ENCODE results near the gene AVPR1B. TPM values are rescaled to one million over a fixed set of nuclear protein-coding genes. Genes with fewer than 3 reads are reported as not detected.

AVPR1B gene
- total RNA-seq, 1 donor from 2014 or later = 0.87 TPM

GRCh38 chr1:206107168-206107544, 10.0 kb downstream of the AVPR1B start:
- Mint-ChIP-seq H3K4me3 (no peak overlapping the region), H3K27me3 (peaks cover 22% of the 10 kb centered on the region), H3K27ac (peak overlapping the region; percentile 11), H3K36me3 (no peaks in the 10 kb centered on the region), H3K9me3 (peaks cover 5% of the 10 kb centered on the region), H3K4me1 (ENCODE audit: unreplicated experiment) (peaks cover 12% of the 10 kb centered on the region)
- no peak for DNase-seq (ENCODE audit: extremely low spot score, unreplicated experiment)
- TF ChIP-seq CTCF (conservative IDR thresholded peaks at IDR 0.05) = no peak

GRCh38 chr1:206106328-206107167, 10.6 kb downstream of the AVPR1B start:
- Mint-ChIP-seq H3K27ac (peak overlapping the region; percentile 11), H3K9me3 (peaks cover 2% of the 10 kb centered on the region), H3K36me3 (no peaks in the 10 kb centered on the region), H3K4me1 (ENCODE audit: unreplicated experiment) (peaks cover 12% of the 10 kb centered on the region), H3K4me3 (no peak overlapping the region), H3K27me3 (peaks cover 19% of the 10 kb centered on the region)
- TF ChIP-seq CTCF (conservative IDR thresholded peaks at IDR 0.05) = peak; percentile 94
- peak; percentile 83 for DNase-seq (ENCODE audit: extremely low spot score, unreplicated experiment)

GRCh38 chr1:206105464-206105995, 11.7 kb downstream of the AVPR1B start:
- no peaks in the 10 kb centered on the region for H3K36me3 Mint-ChIP-seq
- TF ChIP-seq CTCF (conservative IDR thresholded peaks at IDR 0.05) = no peak
- H3K4me3 Mint-ChIP-seq = no peak overlapping the region
- no peaks in the 10 kb centered on the region for H3K9me3 Mint-ChIP-seq
- no peak for DNase-seq (ENCODE audit: extremely low spot score, unreplicated experiment)
- H3K27me3 Mint-ChIP-seq = peaks cover 20% of the 10 kb centered on the region
- no peak overlapping the region for H3K27ac Mint-ChIP-seq
- H3K4me1 Mint-ChIP-seq (ENCODE audit: unreplicated experiment) = peaks cover 18% of the 10 kb centered on the region

- peaks cover 27% of the 10 kb centered on the region for H3K4me1 Mint-ChIP-seq (ENCODE audit: unreplicated experiment)
- no peak overlapping the region for H3K27ac Mint-ChIP-seq
- H3K9me3 Mint-ChIP-seq = no peaks in the 10 kb centered on the region
- TF ChIP-seq CTCF (conservative IDR thresholded peaks at IDR 0.05) = no peak
- no peak overlapping the region for H3K4me3 Mint-ChIP-seq
- peaks cover 15% of the 10 kb centered on the region for H3K27me3 Mint-ChIP-seq
- DNase-seq (ENCODE audit: extremely low spot score, unreplicated experiment) = no peak
- no peaks in the 10 kb centered on the region for H3K36me3 Mint-ChIP-seq
Observed at GRCh38 chr1:206103979-206104378, 13.2 kb downstream of the AVPR1B start.

- TF ChIP-seq CTCF (conservative IDR thresholded peaks at IDR 0.05) = no peak
- H3K9me3 Mint-ChIP-seq = no peaks in the 10 kb centered on the region
- H3K4me1 Mint-ChIP-seq (ENCODE audit: unreplicated experiment) = peaks cover 27% of the 10 kb centered on the region
- no peak for DNase-seq (ENCODE audit: extremely low spot score, unreplicated experiment)
- H3K4me3 Mint-ChIP-seq = no peak overlapping the region
- no peaks in the 10 kb centered on the region for H3K36me3 Mint-ChIP-seq
- H3K27me3 Mint-ChIP-seq = peaks cover 18% of the 10 kb centered on the region
- no peak overlapping the region for H3K27ac Mint-ChIP-seq
Observed at GRCh38 chr1:206102292-206102936, 14.8 kb downstream of the AVPR1B start.

All from type B pancreatic cell (in vitro differentiated cells).